GM18499 (cell line): Measurements from ENCODE around the gene HCK.

Experiments used
- ATAC-seq: cut with Tn5 transposase; IDR thresholded peaks from one replicate; pipeline ENCODE4 v1.9.1; 2021; ENCODE audit warnings: moderate number of reproducible peaks; ENCODE audit not compliant: insufficient read depth, unreplicated experiment

Gene HCK

GRCh38 chr20:32123088-32123487 is 71.0 kb downstream of the HCK start:
- ATAC-seq: no peak

- ATAC-seq: no peak
Measured at GRCh38 chr20:32124916-32125454, 72.9 kb downstream of the HCK start.

GRCh38 chr20:32125506-32125905 is 73.5 kb downstream of the HCK start:
- no peak for ATAC-seq

GRCh38 chr20:32126919-32127318 is 74.9 kb downstream of the HCK start:
- no peak for ATAC-seq

GRCh38 chr20:32127347-32127746 is 75.3 kb downstream of the HCK start:
- ATAC-seq: no peak

- no peak for ATAC-seq
Measured at GRCh38 chr20:32128167-32128566, 76.1 kb downstream of the HCK start.

- ATAC-seq: no peak
Measured at GRCh38 chr20:32129863-32130262, 77.8 kb downstream of the HCK start.

DNA sequence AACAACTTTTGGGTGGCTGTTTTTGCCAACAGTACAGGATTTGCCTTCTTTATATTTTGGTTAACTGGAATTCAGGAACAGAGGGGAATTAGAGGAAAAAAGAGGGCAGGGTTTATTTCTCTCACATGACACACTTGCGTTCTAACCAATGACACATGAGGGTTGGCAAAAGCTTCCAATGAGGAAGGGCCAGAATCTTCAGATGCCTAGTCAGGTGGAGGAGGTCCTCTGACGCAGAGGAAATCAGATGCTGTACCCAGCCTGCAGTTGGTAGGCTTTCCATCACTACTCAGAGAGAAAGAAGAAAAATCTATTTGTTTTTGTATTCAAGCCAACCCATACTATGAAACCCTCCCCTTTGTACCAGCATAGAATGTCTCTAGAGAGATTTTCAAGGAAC is 78.3 kb downstream of the HCK start:
- ATAC-seq: no peak

GRCh38 chr20:32130965-32131364 is 78.9 kb downstream of the HCK start:
- ATAC-seq: no peak

- ATAC-seq: no peak
Measured at GRCh38 chr20:32132911-32133549, 81.0 kb downstream of the HCK start.

GRCh38 chr20:32134026-32134425 is 82.0 kb downstream of the HCK start:
- ATAC-seq: no peak

GRCh38 chr20:32135983-32136515 is 84.0 kb downstream of the HCK start:
- no peak for ATAC-seq

GRCh38 chr20:32138921-32139320 is 86.9 kb downstream of the HCK start:
- no peak for ATAC-seq

DNA sequence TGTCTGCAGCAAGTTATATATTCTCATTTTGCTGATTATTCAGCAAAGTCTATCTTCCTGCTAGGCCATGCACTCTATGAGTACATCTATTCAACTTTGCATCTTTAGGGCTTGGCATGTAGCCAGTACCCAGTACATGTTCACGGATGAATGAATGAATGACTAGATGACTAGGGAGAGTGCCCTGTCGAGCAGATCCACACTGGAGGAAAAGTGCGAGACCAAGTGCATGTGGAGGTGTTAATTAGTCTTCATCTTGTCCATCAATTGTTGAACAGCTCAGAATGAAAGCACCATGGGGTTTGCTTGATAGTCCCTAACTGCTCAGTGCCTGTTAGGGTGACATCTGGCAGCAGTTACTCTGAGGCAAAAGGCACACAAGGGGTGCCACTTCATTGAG is 87.9 kb downstream of the HCK start:
- ATAC-seq: no peak

DNA sequence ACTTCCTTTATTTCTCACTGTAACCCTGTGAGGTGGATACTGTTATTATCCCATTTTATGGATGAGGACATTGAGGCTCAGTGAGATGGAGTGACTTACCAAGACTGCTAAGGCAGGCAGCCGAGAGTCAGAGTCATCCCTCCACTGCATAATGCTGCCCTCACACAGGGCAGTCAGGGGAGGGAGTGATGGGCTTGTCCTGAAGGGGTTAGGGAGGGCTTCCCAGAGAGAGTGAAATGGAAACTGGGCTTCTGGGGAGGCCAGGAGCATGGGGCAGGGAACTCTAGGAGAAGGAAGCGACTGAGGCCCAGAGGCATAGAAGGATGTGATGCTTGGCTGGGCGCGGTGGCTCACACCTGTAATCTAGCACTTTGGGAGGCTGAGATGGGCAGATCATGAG is 88.6 kb downstream of the HCK start:
- no peak for ATAC-seq

- no peak for ATAC-seq
Measured at GRCh38 chr20:32141465-32141980, 89.5 kb downstream of the HCK start.

DNA sequence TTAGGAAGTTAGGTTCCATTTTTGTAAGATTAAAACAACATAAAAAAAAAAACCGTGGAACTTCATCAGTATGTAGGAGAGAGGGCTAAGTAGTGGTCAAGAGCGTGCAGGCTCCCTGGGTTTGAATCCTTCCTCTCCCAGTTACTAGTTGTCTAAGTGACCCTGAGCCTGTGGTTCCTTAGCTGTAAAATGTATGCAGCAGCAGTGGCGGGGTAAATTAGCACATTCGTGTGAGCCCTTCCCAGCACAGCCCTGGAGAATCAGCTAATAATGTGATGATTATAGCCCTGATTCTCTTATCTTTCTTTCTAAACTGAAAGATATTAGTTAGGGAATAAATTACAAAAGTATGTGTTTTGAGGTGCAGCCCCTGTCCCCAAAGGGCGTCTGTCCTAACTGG is 90.0 kb downstream of the HCK start:
- no peak for ATAC-seq

GRCh38 chr20:32142991-32143390 is 90.9 kb downstream of the HCK start:
- ATAC-seq: no peak

- no peak for ATAC-seq
Measured at GRCh38 chr20:32144898-32145662, 93.0 kb downstream of the HCK start.

DNA sequence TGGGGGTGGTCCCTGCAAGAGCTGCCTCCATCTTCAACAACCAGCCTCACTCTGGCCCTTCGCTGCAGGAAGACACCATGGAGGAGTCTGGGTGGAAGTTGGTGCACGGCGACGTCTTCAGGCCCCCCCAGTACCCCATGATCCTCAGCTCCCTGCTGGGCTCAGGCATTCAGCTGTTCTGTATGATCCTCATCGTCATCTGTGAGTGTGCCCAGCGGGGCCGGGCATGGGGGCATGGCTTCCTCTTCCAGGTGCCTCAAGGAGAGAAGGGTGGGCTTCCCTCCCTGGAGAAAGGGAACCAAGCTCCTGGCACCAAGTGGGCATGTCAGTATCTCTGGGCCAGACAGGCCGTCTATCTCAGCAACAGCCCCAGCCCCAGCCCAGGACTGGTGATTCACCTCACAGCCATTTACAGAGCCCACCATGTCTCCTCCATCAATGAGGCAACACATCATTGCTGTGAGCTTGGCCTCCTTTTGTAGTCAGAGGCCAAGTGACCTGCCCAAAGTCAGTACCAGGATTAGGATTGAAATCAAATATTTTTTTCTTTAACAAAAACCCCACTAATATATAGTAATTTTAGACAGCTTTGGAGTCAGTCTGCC is 97.6 kb downstream of the HCK start:
- no peak for ATAC-seq

DNA sequence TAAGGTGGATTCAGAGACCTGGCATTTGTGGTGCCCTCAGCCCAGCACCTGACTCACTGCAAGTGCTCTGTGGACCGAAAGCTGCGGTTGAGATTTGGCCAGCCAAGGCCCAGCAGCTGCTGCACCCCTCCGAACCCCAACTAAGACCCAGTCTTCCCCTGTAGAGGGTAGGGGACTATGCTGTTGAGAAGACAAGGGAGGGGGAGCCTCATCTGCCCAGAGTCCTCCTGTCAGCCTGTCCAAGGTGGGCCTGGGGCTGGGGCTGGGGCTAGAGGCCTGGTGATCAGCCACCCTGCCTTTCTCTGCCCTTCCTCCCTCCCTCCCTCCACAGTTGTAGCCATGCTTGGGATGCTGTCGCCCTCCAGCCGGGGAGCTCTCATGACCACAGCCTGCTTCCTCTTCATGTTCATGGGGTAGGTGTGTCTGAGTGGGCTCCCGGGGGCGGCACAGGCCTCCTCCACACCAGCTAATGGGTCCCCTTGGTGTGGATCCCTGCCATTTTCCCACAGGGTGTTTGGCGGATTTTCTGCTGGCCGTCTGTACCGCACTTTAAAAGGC is 98.3 kb downstream of the HCK start:
- no peak for ATAC-seq
